ENCODE measurements around the gene MATCAP1. TPM values are rescaled to one million over a fixed set of nuclear protein-coding genes. Genes with fewer than 3 reads are reported as not detected.

MATCAP1 gene
- total RNA-seq, 2 donors from 2014 or later: 13.7 to 28.4 TPM

DNA sequence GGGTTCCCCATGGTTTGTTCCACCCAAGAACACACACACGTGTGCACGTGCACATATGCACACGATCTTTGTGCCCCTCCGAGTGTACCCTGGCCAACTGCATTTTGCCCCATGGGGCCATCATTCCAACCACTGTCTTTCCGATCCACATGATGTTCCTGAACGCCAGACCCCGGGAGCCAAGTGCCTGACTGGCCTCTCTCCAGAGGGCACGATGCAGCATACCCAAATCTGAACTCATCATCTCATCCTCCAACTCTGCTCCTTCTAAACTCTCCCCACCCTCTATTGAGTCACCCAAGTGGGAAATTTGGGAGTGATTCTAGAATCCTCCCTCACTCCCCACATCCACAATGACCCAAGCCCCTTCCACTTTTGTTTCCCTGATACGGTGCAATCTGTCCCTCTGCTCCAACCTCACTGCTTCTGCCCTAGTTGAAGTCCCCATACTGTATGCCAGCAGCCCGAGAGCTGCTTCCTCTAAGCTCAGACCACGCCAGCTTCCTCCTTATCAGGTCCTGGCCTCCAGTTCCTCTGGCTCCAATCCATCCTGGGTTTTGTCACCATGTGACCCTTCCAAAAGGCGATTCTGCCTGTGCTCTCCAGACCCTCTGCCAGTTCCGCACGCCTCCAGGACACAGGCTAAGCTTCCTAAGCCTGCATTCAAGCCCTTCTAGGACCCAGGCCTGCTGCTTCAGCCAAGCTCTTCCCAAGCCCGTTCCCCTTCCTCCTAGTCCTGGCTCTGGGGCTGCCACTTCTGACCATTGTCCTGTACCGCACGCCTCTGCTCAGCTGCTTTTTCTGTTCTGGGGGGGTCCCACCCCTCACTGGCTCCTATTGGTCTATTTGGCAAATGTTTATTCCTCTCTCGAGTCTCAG lies 33.1 kb upstream of the MATCAP1 start:
- no peak for ATAC-seq (ENCODE audit: insufficient number of reproducible peaks, low FRiP score, low read depth)
- no peaks in the 10 kb centered on the region for H3K27me3 ChIP-seq (replicated peaks; ENCODE audit: insufficient read depth)
- H3K27ac ChIP-seq: no peak overlapping the region
- H3K9me3 ChIP-seq: no peaks in the 10 kb centered on the region
- H3K4me3 ChIP-seq: no peak overlapping the region
- no peak for DNase-seq (ENCODE audit: low spot score)
- peaks cover 0 to 5% of the 10 kb centered on the region in 2 donors for H3K4me1 ChIP-seq (ENCODE audit: control insufficient read depth in 1 of 2, low read depth in 2 of 2)
- no peaks in the 10 kb centered on the region for H3K36me3 ChIP-seq
- TF ChIP-seq, protein P1, sequence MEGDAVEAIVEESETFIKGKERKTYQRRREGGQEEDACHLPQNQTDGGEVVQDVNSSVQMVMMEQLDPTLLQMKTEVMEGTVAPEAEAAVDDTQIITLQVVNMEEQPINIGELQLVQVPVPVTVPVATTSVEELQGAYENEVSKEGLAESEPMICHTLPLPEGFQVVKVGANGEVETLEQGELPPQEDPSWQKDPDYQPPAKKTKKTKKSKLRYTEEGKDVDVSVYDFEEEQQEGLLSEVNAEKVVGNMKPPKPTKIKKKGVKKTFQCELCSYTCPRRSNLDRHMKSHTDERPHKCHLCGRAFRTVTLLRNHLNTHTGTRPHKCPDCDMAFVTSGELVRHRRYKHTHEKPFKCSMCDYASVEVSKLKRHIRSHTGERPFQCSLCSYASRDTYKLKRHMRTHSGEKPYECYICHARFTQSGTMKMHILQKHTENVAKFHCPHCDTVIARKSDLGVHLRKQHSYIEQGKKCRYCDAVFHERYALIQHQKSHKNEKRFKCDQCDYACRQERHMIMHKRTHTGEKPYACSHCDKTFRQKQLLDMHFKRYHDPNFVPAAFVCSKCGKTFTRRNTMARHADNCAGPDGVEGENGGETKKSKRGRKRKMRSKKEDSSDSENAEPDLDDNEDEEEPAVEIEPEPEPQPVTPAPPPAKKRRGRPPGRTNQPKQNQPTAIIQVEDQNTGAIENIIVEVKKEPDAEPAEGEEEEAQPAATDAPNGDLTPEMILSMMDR (IDR thresholded peaks at IDR 0.05): no peak

DNA sequence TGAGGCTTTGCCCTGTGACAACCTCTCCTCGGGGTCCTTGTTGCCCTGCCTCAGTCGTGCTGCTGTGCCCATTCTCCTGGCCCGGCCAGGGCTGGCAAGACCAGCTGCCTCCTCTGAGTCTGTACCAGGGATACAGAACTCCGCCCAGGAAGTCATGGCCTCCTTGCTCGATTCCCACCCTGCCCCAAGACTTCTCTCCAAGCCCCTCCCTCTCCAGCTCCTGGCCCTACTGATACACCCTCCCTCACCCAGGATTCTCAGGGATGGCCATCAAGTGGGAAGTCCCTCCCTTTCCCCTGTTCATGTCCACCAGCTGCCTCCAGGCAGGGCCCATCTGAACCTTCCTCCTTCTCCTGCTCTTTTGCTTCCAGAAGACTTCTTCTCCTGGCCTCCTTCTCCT lies 31.9 kb upstream of the MATCAP1 start:
- peaks cover 0 to 5% of the 10 kb centered on the region in 2 donors for H3K4me1 ChIP-seq (ENCODE audit: control insufficient read depth in 1 of 2, low read depth in 2 of 2)
- no peak for DNase-seq (ENCODE audit: low spot score)
- no peak overlapping the region for H3K4me3 ChIP-seq
- no peaks in the 10 kb centered on the region for H3K36me3 ChIP-seq
- TF ChIP-seq, protein P1 (IDR thresholded peaks at IDR 0.05): no peak
- H3K27ac ChIP-seq: no peak overlapping the region
- no peaks in the 10 kb centered on the region for H3K9me3 ChIP-seq
- H3K27me3 ChIP-seq (replicated peaks; ENCODE audit: insufficient read depth): no peaks in the 10 kb centered on the region
- no peak for ATAC-seq (ENCODE audit: insufficient number of reproducible peaks, low FRiP score, low read depth)

DNA sequence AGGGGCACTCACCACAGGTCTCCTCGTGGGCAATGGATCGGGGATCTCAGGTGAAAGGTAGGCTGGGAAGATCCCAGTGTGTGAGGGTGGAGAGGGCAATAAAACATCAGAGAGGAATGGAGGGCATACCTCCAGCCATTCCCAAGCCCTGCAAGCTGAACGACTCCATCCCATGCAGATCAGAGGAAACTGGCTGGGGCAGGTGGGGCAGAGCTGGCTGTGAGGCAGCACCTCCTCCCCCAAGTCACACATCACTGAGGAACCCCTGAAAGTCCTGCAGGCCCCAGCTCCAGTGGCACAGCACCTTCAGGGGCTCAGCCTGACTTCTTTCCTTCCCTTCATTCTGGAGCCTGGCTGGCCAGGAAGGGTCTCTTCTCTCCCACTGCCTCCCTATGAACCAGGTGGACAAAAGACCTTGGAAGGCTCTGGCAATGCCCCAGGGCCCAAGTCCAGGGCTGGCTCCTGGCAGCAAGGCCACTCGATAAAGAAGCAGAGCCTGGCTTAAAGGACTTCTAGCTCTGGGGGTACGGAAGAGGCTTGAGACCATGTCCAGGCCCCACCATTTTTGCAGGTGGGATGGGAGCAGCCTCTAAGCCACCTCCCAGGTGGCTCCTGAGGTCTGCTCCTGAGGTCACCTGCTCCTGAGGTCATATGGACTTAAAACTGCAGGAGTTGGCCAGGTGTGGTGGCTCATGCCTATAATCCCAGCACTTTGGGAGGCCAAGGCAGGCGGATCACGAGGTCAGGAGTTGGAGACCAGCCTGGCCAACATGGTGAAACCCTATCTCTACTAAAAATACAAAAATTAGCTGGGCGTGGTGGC lies 29.6 kb upstream of the MATCAP1 start:
- ATAC-seq (ENCODE audit: insufficient number of reproducible peaks, low FRiP score, low read depth): no peak
- TF ChIP-seq, protein P1 (IDR thresholded peaks at IDR 0.05): no peak
- H3K36me3 ChIP-seq: no peaks in the 10 kb centered on the region

DNA sequence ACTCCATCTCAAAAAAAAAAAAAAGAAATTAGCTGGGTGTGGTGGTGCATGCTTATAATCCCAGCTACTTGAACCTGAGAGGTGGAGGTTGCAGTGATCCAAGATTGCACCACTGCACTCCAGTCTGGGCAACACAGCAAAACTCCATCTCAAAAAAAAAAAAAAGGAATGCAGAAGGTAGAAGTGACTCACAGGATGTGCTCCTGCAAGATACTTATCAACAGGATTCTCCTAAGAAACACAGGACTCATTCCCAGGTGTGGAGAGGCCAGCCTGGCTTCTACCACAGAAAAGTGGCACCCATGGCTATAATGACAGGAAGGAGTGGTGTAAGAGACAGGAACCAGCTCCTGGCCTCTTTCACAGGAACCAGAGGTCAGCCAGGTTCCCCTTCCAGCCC lies 29.0 kb upstream of the MATCAP1 start:
- Histone ChIP-seq H3K36me3 (no peaks in the 10 kb centered on the region), H3K27ac (no peak overlapping the region), H3K4me3 (no peak overlapping the region), H3K27me3 (replicated peaks; ENCODE audit: insufficient read depth) (no peaks in the 10 kb centered on the region), H3K9me3 (no peaks in the 10 kb centered on the region), H3K4me1 (ENCODE audit: control insufficient read depth in 1 of 2, low read depth in 2 of 2) (peaks cover 0 to 4% of the 10 kb centered on the region in 2 donors)
- TF ChIP-seq, protein P1 (IDR thresholded peaks at IDR 0.05): no peak
- ATAC-seq (ENCODE audit: insufficient number of reproducible peaks, low FRiP score, low read depth): no peak
- no peak for DNase-seq (ENCODE audit: low spot score)

More for the DNA sequence above, 29.6 kb upstream of the MATCAP1 start:
- H3K4me1 ChIP-seq (ENCODE audit: control insufficient read depth in 1 of 2, low read depth in 2 of 2): peaks cover 0 to 5% of the 10 kb centered on the region in 2 donors
- no peak overlapping the region for H3K4me3 ChIP-seq
- H3K9me3 ChIP-seq: no peaks in the 10 kb centered on the region
- H3K27ac ChIP-seq: no peak overlapping the region
- no peak for DNase-seq (ENCODE audit: low spot score)
- H3K27me3 ChIP-seq (replicated peaks; ENCODE audit: insufficient read depth): no peaks in the 10 kb centered on the region

DNA sequence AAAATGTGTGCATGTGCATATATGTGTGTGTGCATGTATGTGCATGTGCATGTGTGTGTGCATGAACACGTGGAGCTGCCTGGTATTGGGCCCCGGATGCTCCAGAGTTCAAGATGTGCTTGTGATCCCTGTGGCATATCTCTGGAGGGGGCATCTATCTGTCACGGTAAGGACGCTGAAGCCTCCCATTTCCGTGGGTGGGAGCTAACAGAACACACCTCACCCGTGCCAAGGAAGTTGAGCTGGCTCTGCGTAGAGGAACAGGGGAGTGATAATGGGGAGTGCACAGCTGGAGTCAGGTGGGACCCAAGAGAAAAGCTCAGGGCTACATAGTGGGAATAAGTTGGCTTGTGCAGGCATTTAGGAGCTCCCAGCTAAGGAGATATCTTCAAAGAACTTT lies 27.9 kb upstream of the MATCAP1 start:
- Histone ChIP-seq H3K36me3 (no peaks in the 10 kb centered on the region), H3K9me3 (no peaks in the 10 kb centered on the region), H3K27ac (no peak overlapping the region), H3K4me1 (ENCODE audit: control insufficient read depth in 1 of 2, low read depth in 2 of 2) (no peaks in the 10 kb centered on the region), H3K27me3 (replicated peaks; ENCODE audit: insufficient read depth) (no peaks in the 10 kb centered on the region), H3K4me3 (no peak overlapping the region)
- ATAC-seq (ENCODE audit: insufficient number of reproducible peaks, low FRiP score, low read depth) (no peak), DNase-seq (ENCODE audit: low spot score) (no peak)
- TF ChIP-seq, protein P1 (IDR thresholded peaks at IDR 0.05): no peak
